ENCODE results near the gene SNX8. TPM values are rescaled to one million over a fixed set of nuclear protein-coding genes. Genes with fewer than 3 reads are reported as not detected.

The SNX8 gene
- total and polyA plus RNA-seq, 9 of the 15 experiments (the other 6 are each of a cell fraction or from before 2014, with no cell fraction given), result 2.7 to 51.6 (median 16.9) TPM

- DNase-seq (ENCODE audit: extremely low read depth in 1 of 4, low spot score in 3 of 4), result peak in 1 of 4 experiments; percentile 12
- H3K27me3 ChIP-seq (ENCODE audit: control insufficient read depth in 2 of 2, insufficient read depth in 2 of 2, low read length in 2 of 2), result no peaks in the 10 kb centered on the region
- FAIRE-seq, result no peak
- peaks cover 25 to 44% of the 10 kb centered on the region in 2 experiments; a peak in 4 of 5 replicates for H3K4me1 ChIP-seq (replicated peaks in 1 of 2; ENCODE audit: control insufficient read depth in 2 of 2, insufficient read depth in 2 of 2, low read length in 2 of 2)
- no TSS peak for BruUV-seq (replicated peaks)
- H3K9ac ChIP-seq (ENCODE audit: insufficient read depth in 1 of 2, low read depth in 2 of 2, low read length in 2 of 2), result peak overlapping the region in 1 of 2 experiments; percentile 63; a peak in 1 of 4 replicates
- H4K20me1 ChIP-seq (replicated peaks; ENCODE audit: control insufficient read depth, insufficient read depth, low read length), result no peaks in the 10 kb centered on the region
- ChIA-PET CTCF (ENCODE audit: low intra/inter-chr PET ratio) (no interaction called here), POLR2A (no interaction called here)
- no peak for ATAC-seq
- TF ChIP-seq CHCHD3 (CRISPR knock-in tag; IDR thresholded peaks at IDR 0.05) (no peak), ATF7 (IDR thresholded peaks at IDR 0.05) (peak; percentile 25; the same call in 1 of the 2 replicates), YY1 (IDR thresholded peaks at IDR 0.05; ENCODE audit: borderline replicate concordance in 1 of 3, control insufficient read depth in 1 of 3, extremely low read depth in 1 of 3, insufficient read depth in 3 of 3, insufficient read length in 1 of 3, insufficient replicate concordance in 2 of 3, low read depth in 1 of 3, low read length in 2 of 3) (no peak), PRMT5 (CRISPR knock-in tag; IDR thresholded peaks at IDR 0.05) (no peak), CREB3L1 (IDR thresholded peaks at IDR 0.05; ENCODE audit: borderline replicate concordance, low read depth) (peak; percentile 39; the same call in 1 of the 2 replicates), BCOR (IDR thresholded peaks at IDR 0.05) (no peak), ARID3A (IDR thresholded peaks at IDR 0.05; ENCODE audit: borderline replicate concordance, low read depth, low read length) (no peak), ATF1 (CRISPR knock-in tag; IDR thresholded peaks at IDR 0.05) (no peak), ATF1 (tag; IDR thresholded peaks at IDR 0.05) (no peak), PRDM10 (IDR thresholded peaks at IDR 0.05; ENCODE audit: partially characterized antibody) (peak; percentile 97), EGR1 (conservative IDR thresholded peaks at IDR 0.05) (peak; percentile 58; the same call in 1 of the 2 replicates), PTBP1 (IDR thresholded peaks at IDR 0.05; ENCODE audit: low read depth, low read length) (no peak), MEF2D (tag; conservative IDR thresholded peaks at IDR 0.05; ENCODE audit: low read depth) (no peak), NR1H2 (CRISPR knock-in tag; IDR thresholded peaks at IDR 0.05) (no peak)
- 80% methylated on average over 18 of the region's 18 CpGs for WGBS (ENCODE audit: insufficient coverage, low coverage, missing lambda C conversion rate)
- H3K36me3 ChIP-seq (ENCODE audit: control insufficient read depth, insufficient read depth, low read length), result peaks cover 3% of the 10 kb centered on the region; the same call in 1 of the 3 replicates
- in situ Hi-C loops (cut with MboI) (no loop called here), intact Hi-C loops (cut with micrococcal nuclease) (no loop called here)
- peaks cover 58% of the 10 kb centered on the region for H3K79me2 ChIP-seq (ENCODE audit: control insufficient read depth, insufficient read depth, low read length)
- H3K9me1 ChIP-seq (ENCODE audit: control insufficient read depth, insufficient read depth, low read length), result no peaks in the 10 kb centered on the region
- H3K4me2 ChIP-seq (ENCODE audit: insufficient read depth, low read length), result no peak overlapping the region
- H2AFZ ChIP-seq (ENCODE audit: low read depth, low read length), result no peak overlapping the region
- H3K27ac ChIP-seq (ENCODE audit: extremely low read depth, low read depth, low read length), result no peak overlapping the region
- H3K9me3 ChIP-seq (replicated peaks; ENCODE audit: control insufficient read depth, insufficient read depth, low read depth, low read length), result no peaks in the 10 kb centered on the region; the same call in 1 of the 2 replicates
- no peak overlapping the region for H3K4me3 ChIP-seq
Measured at GRCh38 chr7:2299131-2299829, 15.0 kb downstream of the SNX8 start.

Data from K562 (cell line).